ENCODE measurements around the gene GAK.

DNA sequence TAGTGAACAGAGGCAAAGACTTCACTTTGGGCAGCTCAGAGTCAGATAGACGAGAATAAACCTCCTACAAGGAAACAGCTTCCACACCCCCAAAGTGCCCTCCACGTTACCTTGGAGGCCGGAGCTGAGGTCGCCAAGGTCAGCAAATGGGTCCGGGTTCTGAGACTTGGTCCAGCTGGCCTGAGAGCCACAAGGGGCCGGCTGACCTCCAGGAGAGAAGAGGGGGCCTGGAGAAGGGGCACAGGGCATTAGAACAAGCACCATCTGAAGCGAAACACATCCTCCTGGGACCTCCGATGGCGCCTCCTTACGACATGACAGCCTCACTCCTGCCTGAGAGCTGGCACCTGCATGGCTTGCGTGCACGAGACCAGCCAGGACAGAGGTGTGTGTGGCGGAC, 72.6 kb downstream of the GAK start:
- TF ChIP-seq, protein P1, sequence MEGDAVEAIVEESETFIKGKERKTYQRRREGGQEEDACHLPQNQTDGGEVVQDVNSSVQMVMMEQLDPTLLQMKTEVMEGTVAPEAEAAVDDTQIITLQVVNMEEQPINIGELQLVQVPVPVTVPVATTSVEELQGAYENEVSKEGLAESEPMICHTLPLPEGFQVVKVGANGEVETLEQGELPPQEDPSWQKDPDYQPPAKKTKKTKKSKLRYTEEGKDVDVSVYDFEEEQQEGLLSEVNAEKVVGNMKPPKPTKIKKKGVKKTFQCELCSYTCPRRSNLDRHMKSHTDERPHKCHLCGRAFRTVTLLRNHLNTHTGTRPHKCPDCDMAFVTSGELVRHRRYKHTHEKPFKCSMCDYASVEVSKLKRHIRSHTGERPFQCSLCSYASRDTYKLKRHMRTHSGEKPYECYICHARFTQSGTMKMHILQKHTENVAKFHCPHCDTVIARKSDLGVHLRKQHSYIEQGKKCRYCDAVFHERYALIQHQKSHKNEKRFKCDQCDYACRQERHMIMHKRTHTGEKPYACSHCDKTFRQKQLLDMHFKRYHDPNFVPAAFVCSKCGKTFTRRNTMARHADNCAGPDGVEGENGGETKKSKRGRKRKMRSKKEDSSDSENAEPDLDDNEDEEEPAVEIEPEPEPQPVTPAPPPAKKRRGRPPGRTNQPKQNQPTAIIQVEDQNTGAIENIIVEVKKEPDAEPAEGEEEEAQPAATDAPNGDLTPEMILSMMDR (IDR thresholded peaks at IDR 0.05 in 4 of 5, conservative IDR thresholded peaks at IDR 0.05 in 1 of 5): no peak
- TF ChIP-seq POLR2A (IDR thresholded peaks at IDR 0.05): no peak

Data from gastrocnemius medialis (tissue), 4 donors.